HepG2 (cell line): ENCODE results near the gene SLC22A7. TPM values are rescaled to one million over a fixed set of nuclear protein-coding genes. Genes with fewer than 3 reads are reported as not detected.
A peak's percentile ranks its signal among the peaks of the same experiment; 100 is the strongest.

ENCODE experiments used
- ATF7-NPFF ChIP-seq: sonication (generic); formaldehyde crosslinking; IDR thresholded peaks from 2 replicates; pipeline ENCODE4 v1.8.1; 2023; ENCODE audit warnings: mild to moderate bottlenecking, low read depth, missing genetic modification reagents, moderate library complexity
- EP300 ChIP-seq, 3 experiments: sonication (generic) in 1 of 3; formaldehyde crosslinking in 1 of 3; IDR thresholded peaks; 2 replicates each; pipeline versions ENCODE4 v1.5.1 to v1.6.1; 2011 to 2020; ENCODE audit warnings: low read depth in 2 of 3, low read length in 2 of 3, borderline replicate concordance in 1 of 3, improper control_type of control experiment in 1 of 3, mild to moderate bottlenecking in 1 of 3, missing genetic modification reagents in 1 of 3, moderate library complexity in 1 of 3
- FOXM1 ChIP-seq: sonication (generic); formaldehyde crosslinking; IDR thresholded peaks from 2 replicates; pipeline ENCODE4 v1.5.0; 2020; ENCODE audit warnings: missing genetic modification reagents
- NFKBIZ ChIP-seq: IDR thresholded peaks from 2 replicates; pipeline ENCODE4 v1.6.1; 2018; ENCODE audit warnings: missing genetic modification reagents, missing compliant biosample characterization
- PAF1 ChIP-seq: IDR thresholded peaks from 2 replicates; pipeline ENCODE4 v1.6.1; 2016; ENCODE audit warnings: missing genetic modification reagents, missing compliant biosample characterization
- ZNF431 ChIP-seq: sonication (generic); formaldehyde crosslinking; IDR thresholded peaks from 2 replicates; pipeline ENCODE4 v1.9.0; 2022; ENCODE audit warnings: missing genetic modification reagents, low read depth, mild to moderate bottlenecking, borderline replicate concordance
- polyA plus RNA-seq, 8 experiments: library from polyadenylated mRNA; depleted of rRNA in 3 of 8; stranded (reverse) in 7 of 8; unstranded in 1 of 8; fragments of >200 nt; fragmentation: Illumina TruSeq in 4 of 8; extraction: Trizol in 4 of 8; gene quantifications; 2 replicates each; pipeline versions ENCODE4 v1.2.1 to v1.2.3, GENCODE V29; 2011 to 2016; ENCODE audit warnings: low read depth in 4 of 8, missing spikeins in 1 of 8, mixed read lengths in 1 of 8; ENCODE audit not compliant: insufficient read depth in 1 of 8
- total RNA-seq, 5 experiments: library from RNA; depleted of rRNA; stranded (reverse); fragments of >200 nt; fragmentation: Illumina TruSeq; extraction: Trizol; gene quantifications; 2 replicates each; pipeline ENCODE4 v1.2.3, GENCODE V29; 2016; ENCODE audit warnings: low read depth in 1 of 5
- TF ChIP-seq, protein P1 (sequence below): sonication (generic); formaldehyde crosslinking; IDR thresholded peaks from 2 replicates; pipeline ENCODE4 v1.8.0; 2022; ENCODE audit warnings: missing genetic modification reagents, low read depth, mild to moderate bottlenecking, borderline replicate concordance
- TF ChIP-seq, protein P2 (sequence below): sonication (generic); formaldehyde crosslinking; IDR thresholded peaks from 2 replicates; pipeline ENCODE4 v1.5.0; 2020; ENCODE audit warnings: mild to moderate bottlenecking, missing genetic modification reagents, moderate library complexity
- TF ChIP-seq, protein P3 (sequence below): IDR thresholded peaks from 2 replicates; pipeline ENCODE4 v1.6.1; 2016; ENCODE audit warnings: low read depth, control low read depth
- TF ChIP-seq, protein P4 (sequence below): sonication (generic); formaldehyde crosslinking; IDR thresholded peaks from 2 replicates; pipeline ENCODE4 v1.4.0; 2020; ENCODE audit warnings: missing genetic modification reagents, borderline replicate concordance
- TF ChIP-seq, protein P5 (sequence below): sonication (generic); formaldehyde crosslinking; IDR thresholded peaks from 2 replicates; pipeline ENCODE4 v1.4.0; 2020; ENCODE audit warnings: missing genetic modification reagents, borderline replicate concordance

The SLC22A7 gene
- total and polyA plus RNA-seq, 2 of the 13 experiments (the other 11 are each of a cell fraction or from before 2014, with no cell fraction given) = 5.3 to 22.6 TPM

DNA sequence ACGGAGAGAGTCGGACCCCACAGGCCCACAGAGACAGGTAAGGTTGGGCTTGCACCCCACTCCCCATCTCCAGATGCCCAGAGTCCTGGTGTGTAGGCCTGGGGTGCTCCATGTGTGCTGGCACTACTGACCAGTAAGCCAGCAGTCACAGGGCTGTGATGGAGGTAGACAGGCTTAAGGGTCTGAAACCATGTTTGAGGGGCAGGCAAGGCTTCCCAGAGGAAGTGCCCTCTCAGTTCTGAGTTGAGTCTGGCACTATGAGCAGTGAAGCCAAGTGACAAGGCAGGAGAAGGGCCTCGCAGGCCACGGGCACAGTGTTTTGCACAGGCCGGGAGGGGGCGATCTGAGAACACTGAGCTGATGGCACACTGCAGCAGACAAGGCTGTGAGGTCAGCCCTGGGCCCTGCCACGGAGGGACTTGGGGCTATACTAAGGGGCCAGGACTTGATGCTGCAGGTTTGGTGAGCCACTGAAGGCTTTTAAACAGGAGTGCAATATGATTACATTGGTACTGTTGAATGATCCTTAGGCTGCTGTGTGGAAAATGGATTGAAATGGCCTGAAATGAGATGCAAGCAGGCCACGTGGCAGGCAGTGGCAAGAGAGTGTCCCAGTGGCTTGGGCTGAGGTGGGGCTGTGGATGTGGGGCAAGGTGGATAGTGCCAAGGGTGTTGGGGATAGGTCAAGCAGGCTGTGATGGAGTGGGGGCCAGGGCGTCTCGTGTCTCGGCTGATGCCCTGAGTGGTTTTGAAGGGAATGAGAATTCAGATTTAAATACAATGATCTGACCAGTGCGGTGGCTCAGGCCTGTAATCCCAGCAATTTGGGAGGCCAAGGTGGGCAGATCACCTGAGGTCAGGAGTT lies 34.5 kb upstream of the SLC22A7 start (continued):
- TF ChIP-seq ATF7-NPFF (CRISPR knock-in tag) = peak; percentile 65
- TF ChIP-seq, protein P1, sequence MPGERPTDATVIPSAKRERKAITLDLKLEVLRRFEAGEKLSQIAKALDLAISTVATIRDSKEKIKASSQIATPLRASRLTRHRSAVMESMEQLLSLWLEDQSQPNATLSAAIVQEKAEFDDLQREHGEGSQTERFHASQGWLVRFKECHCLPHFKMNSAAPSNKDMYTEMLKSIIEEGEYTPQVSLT (CRISPR knock-in tag) = no peak
- TF ChIP-seq FOXM1 (CRISPR knock-in tag) = no peak
- TF ChIP-seq, protein P2, sequence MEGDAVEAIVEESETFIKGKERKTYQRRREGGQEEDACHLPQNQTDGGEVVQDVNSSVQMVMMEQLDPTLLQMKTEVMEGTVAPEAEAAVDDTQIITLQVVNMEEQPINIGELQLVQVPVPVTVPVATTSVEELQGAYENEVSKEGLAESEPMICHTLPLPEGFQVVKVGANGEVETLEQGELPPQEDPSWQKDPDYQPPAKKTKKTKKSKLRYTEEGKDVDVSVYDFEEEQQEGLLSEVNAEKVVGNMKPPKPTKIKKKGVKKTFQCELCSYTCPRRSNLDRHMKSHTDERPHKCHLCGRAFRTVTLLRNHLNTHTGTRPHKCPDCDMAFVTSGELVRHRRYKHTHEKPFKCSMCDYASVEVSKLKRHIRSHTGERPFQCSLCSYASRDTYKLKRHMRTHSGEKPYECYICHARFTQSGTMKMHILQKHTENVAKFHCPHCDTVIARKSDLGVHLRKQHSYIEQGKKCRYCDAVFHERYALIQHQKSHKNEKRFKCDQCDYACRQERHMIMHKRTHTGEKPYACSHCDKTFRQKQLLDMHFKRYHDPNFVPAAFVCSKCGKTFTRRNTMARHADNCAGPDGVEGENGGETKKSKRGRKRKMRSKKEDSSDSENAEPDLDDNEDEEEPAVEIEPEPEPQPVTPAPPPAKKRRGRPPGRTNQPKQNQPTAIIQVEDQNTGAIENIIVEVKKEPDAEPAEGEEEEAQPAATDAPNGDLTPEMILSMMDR (CRISPR knock-in tag) = peak; percentile 100
- TF ChIP-seq ZNF431 (CRISPR knock-in tag) = no peak
- TF ChIP-seq, protein P3, sequence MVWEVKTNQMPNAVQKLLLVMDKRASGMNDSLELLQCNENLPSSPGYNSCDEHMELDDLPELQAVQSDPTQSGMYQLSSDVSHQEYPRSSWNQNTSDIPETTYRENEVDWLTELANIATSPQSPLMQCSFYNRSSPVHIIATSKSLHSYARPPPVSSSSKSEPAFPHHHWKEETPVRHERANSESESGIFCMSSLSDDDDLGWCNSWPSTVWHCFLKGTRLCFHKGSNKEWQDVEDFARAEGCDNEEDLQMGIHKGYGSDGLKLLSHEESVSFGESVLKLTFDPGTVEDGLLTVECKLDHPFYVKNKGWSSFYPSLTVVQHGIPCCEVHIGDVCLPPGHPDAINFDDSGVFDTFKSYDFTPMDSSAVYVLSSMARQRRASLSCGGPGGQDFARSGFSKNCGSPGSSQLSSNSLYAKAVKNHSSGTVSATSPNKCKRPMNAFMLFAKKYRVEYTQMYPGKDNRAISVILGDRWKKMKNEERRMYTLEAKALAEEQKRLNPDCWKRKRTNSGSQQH (CRISPR knock-in tag) = no peak; the same call in 1 of the 2 replicates
- TF ChIP-seq, protein P4, sequence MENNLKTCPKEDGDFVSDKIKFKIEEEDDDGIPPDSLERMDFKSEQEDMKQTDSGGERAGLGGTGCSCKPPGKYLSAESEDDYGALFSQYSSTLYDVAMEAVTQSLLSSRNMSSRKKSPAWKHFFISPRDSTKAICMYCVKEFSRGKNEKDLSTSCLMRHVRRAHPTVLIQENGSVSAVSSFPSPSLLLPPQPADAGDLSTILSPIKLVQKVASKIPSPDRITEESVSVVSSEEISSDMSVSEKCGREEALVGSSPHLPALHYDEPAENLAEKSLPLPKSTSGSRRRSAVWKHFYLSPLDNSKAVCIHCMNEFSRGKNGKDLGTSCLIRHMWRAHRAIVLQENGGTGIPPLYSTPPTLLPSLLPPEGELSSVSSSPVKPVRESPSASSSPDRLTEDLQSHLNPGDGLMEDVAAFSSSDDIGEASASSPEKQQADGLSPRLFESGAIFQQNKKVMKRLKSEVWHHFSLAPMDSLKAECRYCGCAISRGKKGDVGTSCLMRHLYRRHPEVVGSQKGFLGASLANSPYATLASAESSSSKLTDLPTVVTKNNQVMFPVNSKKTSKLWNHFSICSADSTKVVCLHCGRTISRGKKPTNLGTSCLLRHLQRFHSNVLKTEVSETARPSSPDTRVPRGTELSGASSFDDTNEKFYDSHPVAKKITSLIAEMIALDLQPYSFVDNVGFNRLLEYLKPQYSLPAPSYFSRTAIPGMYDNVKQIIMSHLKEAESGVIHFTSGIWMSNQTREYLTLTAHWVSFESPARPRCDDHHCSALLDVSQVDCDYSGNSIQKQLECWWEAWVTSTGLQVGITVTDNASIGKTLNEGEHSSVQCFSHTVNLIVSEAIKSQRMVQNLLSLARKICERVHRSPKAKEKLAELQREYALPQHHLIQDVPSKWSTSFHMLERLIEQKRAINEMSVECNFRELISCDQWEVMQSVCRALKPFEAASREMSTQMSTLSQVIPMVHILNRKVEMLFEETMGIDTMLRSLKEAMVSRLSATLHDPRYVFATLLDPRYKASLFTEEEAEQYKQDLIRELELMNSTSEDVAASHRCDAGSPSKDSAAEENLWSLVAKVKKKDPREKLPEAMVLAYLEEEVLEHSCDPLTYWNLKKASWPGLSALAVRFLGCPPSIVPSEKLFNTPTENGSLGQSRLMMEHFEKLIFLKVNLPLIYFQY (CRISPR knock-in tag) = no peak
- TF ChIP-seq NFKBIZ = peak; percentile 73; the same call in 1 of the 2 replicates
- TF ChIP-seq EP300 (IDR thresholded peaks at IDR 0.05; ENCODE audit: low read depth in 2 of 2, low read length in 2 of 2) = 0 out of 4 replicates have a peak, but pooled peaks of 1 of the 2 experiments have one; percentile 12
- no peak; the same call in 1 of the 2 replicates for TF ChIP-seq EP300 (CRISPR knock-in tag; IDR thresholded peaks at IDR 0.05; ENCODE audit: borderline replicate concordance)
- TF ChIP-seq, protein P5, sequence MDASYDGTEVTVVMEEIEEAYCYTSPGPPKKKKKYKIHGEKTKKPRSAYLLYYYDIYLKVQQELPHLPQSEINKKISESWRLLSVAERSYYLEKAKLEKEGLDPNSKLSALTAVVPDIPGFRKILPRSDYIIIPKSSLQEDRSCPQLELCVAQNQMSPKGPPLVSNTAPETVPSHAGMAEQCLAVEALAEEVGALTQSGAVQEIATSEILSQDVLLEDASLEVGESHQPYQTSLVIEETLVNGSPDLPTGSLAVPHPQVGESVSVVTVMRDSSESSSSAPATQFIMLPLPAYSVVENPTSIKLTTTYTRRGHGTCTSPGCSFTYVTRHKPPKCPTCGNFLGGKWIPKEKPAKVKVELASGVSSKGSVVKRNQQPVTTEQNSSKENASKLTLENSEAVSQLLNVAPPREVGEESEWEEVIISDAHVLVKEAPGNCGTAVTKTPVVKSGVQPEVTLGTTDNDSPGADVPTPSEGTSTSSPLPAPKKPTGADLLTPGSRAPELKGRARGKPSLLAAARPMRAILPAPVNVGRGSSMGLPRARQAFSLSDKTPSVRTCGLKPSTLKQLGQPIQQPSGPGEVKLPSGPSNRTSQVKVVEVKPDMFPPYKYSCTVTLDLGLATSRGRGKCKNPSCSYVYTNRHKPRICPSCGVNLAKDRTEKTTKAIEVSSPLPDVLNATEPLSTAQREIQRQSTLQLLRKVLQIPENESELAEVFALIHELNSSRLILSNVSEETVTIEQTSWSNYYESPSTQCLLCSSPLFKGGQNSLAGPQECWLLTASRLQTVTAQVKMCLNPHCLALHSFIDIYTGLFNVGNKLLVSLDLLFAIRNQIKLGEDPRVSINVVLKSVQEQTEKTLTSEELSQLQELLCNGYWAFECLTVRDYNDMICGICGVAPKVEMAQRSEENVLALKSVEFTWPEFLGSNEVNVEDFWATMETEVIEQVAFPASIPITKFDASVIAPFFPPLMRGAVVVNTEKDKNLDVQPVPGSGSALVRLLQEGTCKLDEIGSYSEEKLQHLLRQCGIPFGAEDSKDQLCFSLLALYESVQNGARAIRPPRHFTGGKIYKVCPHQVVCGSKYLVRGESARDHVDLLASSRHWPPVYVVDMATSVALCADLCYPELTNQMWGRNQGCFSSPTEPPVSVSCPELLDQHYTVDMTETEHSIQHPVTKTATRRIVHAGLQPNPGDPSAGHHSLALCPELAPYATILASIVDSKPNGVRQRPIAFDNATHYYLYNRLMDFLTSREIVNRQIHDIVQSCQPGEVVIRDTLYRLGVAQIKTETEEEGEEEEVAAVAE (CRISPR knock-in tag) = peak; percentile 58; the same call in 1 of the 2 replicates
- TF ChIP-seq PAF1 (CRISPR knock-in tag) = no peak
